Measurements from ENCODE around the gene ACSL1. TPM values are rescaled to one million over a fixed set of nuclear protein-coding genes. Genes with fewer than 3 reads are reported as not detected.

Gene ACSL1
- total RNA-seq, 1 experiment from 2014 or later = 3.5 TPM

DNA sequence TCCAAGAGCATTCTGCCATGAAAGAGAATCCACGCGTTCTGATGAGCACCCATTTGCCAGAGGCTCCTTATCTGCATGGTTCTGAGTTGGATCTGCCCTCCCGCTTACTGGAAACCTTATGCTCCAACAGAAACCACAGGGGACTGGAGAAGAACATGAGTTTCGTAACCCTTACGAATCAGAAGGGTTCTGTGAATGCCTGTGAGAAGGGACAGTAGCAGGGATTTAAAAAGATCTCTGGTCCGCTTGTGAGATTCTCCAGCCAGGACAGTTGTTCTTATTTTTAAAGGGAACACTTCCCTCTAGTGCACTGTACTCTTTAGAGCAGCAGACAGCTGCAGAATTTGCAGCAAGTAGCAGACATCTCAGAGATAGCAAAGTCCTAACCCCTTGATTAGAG lies 69.4 kb downstream of the ACSL1 start:
- Mint-ChIP-seq H3K4me1 (peaks cover 0 to 3% of the 10 kb centered on the region in 2 experiments; a peak in 2 of 4 replicates), H3K36me3 (ENCODE audit: insufficient read depth in 1 of 3, low read depth in 3 of 3) (no peaks in the 10 kb centered on the region), H3K27ac (no peak overlapping the region), H3K27me3 (ENCODE audit: low read depth) (no peaks in the 10 kb centered on the region), H3K9me3 (no peaks in the 10 kb centered on the region), H3K4me3 (no peak overlapping the region)
- no peak overlapping the region for H4K8ac ChIP-seq (replicated peaks; ENCODE audit: insufficient read length, low read depth, low read length)
- no peak overlapping the region for H3K27ac ChIP-seq (ENCODE audit: insufficient read length, low read depth, low read length)
- H3K4ac ChIP-seq (ENCODE audit: low read depth, low read length) = no peak overlapping the region
- H3K56ac ChIP-seq (ENCODE audit: insufficient read length, low read depth, low read length) = no peak overlapping the region
- no peak overlapping the region for H3K9ac ChIP-seq (ENCODE audit: extremely low read depth, insufficient read length, low read length)
- no CpG with 5 or more reads among the region's 6 CpGs for WGBS (ENCODE audit: extremely low coverage, insufficient read length, low lambda C conversion rate)
- no peaks in the 10 kb centered on the region for H3K9me3 ChIP-seq (ENCODE audit: control insufficient read depth, low read depth, low read length)
- H3K18ac ChIP-seq (ENCODE audit: insufficient read length, low read depth, low read length) = no peak overlapping the region
- H3T11ph ChIP-seq (ENCODE audit: low read length) = no peak overlapping the region
- no peak overlapping the region for H3K23ac ChIP-seq (ENCODE audit: insufficient read length, low read depth, low read length)
- H2BK20ac ChIP-seq (ENCODE audit: low read depth, low read length, poor library complexity, severe bottlenecking) = no peak overlapping the region
- no peak for DNase-seq
- H3K4me2 ChIP-seq (ENCODE audit: insufficient read depth, insufficient read length, low read length) = no peak overlapping the region
- no peak overlapping the region for H2BK15ac ChIP-seq (ENCODE audit: low read depth, low read length)
- H4K91ac ChIP-seq (ENCODE audit: insufficient read length, low read depth, low read length) = no peak overlapping the region
- no peak overlapping the region for H2AFZ ChIP-seq (ENCODE audit: low read length)
- H2AK5ac ChIP-seq (ENCODE audit: insufficient read length, low read length) = no peak overlapping the region
- TF ChIP-seq, protein P1, sequence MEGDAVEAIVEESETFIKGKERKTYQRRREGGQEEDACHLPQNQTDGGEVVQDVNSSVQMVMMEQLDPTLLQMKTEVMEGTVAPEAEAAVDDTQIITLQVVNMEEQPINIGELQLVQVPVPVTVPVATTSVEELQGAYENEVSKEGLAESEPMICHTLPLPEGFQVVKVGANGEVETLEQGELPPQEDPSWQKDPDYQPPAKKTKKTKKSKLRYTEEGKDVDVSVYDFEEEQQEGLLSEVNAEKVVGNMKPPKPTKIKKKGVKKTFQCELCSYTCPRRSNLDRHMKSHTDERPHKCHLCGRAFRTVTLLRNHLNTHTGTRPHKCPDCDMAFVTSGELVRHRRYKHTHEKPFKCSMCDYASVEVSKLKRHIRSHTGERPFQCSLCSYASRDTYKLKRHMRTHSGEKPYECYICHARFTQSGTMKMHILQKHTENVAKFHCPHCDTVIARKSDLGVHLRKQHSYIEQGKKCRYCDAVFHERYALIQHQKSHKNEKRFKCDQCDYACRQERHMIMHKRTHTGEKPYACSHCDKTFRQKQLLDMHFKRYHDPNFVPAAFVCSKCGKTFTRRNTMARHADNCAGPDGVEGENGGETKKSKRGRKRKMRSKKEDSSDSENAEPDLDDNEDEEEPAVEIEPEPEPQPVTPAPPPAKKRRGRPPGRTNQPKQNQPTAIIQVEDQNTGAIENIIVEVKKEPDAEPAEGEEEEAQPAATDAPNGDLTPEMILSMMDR (conservative IDR thresholded peaks at IDR 0.05) = no peak
- no peaks in the 10 kb centered on the region for H3K4me1 ChIP-seq (ENCODE audit: insufficient read depth, low read length)
- H3K14ac ChIP-seq (ENCODE audit: insufficient read depth, low read length) = no peak overlapping the region
- H3K27me3 ChIP-seq (ENCODE audit: insufficient read depth, low read length) = no peaks in the 10 kb centered on the region
- H3K79me2 ChIP-seq (ENCODE audit: insufficient read depth, low read length) = no peaks in the 10 kb centered on the region
- no peak overlapping the region for H4K5ac ChIP-seq (ENCODE audit: insufficient read length, low read depth, low read length)
- H3K79me1 ChIP-seq (ENCODE audit: insufficient read depth, low read depth, low read length, poor library complexity, severe bottlenecking) = no peaks in the 10 kb centered on the region
- H2BK5ac ChIP-seq (ENCODE audit: insufficient read length, low read length) = no peak overlapping the region
- H3K23me2 ChIP-seq (ENCODE audit: insufficient read length, low read depth, low read length, poor library complexity, severe bottlenecking) = no peaks in the 10 kb centered on the region
- no peak overlapping the region for H2BK12ac ChIP-seq (ENCODE audit: insufficient read length, low read depth, low read length)
- H4K20me1 ChIP-seq (ENCODE audit: control insufficient read depth, insufficient read depth, insufficient read length) = peaks cover 2% of the 10 kb centered on the region
- H2BK120ac ChIP-seq (ENCODE audit: low read depth, low read length, poor library complexity, severe bottlenecking) = no peak overlapping the region
